ENCODE measurements around the gene CDC25A. TPM values are rescaled to one million over a fixed set of nuclear protein-coding genes. Genes with fewer than 3 reads are reported as not detected.

CDC25A gene
- total and polyA plus RNA-seq, 2 of the 8 experiments (the other 6 are each of a cell fraction or from before 2014, with no cell fraction given) = 20.7 to 62.1 TPM

- TF ChIP-seq, protein P1, sequence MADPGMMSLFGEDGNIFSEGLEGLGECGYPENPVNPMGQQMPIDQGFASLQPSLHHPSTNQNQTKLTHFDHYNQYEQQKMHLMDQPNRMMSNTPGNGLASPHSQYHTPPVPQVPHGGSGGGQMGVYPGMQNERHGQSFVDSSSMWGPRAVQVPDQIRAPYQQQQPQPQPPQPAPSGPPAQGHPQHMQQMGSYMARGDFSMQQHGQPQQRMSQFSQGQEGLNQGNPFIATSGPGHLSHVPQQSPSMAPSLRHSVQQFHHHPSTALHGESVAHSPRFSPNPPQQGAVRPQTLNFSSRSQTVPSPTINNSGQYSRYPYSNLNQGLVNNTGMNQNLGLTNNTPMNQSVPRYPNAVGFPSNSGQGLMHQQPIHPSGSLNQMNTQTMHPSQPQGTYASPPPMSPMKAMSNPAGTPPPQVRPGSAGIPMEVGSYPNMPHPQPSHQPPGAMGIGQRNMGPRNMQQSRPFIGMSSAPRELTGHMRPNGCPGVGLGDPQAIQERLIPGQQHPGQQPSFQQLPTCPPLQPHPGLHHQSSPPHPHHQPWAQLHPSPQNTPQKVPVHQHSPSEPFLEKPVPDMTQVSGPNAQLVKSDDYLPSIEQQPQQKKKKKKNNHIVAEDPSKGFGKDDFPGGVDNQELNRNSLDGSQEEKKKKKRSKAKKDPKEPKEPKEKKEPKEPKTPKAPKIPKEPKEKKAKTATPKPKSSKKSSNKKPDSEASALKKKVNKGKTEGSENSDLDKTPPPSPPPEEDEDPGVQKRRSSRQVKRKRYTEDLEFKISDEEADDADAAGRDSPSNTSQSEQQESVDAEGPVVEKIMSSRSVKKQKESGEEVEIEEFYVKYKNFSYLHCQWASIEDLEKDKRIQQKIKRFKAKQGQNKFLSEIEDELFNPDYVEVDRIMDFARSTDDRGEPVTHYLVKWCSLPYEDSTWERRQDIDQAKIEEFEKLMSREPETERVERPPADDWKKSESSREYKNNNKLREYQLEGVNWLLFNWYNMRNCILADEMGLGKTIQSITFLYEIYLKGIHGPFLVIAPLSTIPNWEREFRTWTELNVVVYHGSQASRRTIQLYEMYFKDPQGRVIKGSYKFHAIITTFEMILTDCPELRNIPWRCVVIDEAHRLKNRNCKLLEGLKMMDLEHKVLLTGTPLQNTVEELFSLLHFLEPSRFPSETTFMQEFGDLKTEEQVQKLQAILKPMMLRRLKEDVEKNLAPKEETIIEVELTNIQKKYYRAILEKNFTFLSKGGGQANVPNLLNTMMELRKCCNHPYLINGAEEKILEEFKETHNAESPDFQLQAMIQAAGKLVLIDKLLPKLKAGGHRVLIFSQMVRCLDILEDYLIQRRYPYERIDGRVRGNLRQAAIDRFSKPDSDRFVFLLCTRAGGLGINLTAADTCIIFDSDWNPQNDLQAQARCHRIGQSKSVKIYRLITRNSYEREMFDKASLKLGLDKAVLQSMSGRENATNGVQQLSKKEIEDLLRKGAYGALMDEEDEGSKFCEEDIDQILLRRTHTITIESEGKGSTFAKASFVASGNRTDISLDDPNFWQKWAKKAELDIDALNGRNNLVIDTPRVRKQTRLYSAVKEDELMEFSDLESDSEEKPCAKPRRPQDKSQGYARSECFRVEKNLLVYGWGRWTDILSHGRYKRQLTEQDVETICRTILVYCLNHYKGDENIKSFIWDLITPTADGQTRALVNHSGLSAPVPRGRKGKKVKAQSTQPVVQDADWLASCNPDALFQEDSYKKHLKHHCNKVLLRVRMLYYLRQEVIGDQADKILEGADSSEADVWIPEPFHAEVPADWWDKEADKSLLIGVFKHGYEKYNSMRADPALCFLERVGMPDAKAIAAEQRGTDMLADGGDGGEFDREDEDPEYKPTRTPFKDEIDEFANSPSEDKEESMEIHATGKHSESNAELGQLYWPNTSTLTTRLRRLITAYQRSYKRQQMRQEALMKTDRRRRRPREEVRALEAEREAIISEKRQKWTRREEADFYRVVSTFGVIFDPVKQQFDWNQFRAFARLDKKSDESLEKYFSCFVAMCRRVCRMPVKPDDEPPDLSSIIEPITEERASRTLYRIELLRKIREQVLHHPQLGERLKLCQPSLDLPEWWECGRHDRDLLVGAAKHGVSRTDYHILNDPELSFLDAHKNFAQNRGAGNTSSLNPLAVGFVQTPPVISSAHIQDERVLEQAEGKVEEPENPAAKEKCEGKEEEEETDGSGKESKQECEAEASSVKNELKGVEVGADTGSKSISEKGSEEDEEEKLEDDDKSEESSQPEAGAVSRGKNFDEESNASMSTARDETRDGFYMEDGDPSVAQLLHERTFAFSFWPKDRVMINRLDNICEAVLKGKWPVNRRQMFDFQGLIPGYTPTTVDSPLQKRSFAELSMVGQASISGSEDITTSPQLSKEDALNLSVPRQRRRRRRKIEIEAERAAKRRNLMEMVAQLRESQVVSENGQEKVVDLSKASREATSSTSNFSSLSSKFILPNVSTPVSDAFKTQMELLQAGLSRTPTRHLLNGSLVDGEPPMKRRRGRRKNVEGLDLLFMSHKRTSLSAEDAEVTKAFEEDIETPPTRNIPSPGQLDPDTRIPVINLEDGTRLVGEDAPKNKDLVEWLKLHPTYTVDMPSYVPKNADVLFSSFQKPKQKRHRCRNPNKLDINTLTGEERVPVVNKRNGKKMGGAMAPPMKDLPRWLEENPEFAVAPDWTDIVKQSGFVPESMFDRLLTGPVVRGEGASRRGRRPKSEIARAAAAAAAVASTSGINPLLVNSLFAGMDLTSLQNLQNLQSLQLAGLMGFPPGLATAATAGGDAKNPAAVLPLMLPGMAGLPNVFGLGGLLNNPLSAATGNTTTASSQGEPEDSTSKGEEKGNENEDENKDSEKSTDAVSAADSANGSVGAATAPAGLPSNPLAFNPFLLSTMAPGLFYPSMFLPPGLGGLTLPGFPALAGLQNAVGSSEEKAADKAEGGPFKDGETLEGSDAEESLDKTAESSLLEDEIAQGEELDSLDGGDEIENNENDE (IDR thresholded peaks at IDR 0.05; ENCODE audit: insufficient replicate concordance, low read length) = no peak
- TF ChIP-seq SP2 (IDR thresholded peaks at IDR 0.05; ENCODE audit: low read length) (no peak), SUZ12 (IDR thresholded peaks at IDR 0.05; ENCODE audit: low read length) (no peak), RNF2 (IDR thresholded peaks at IDR 0.05; ENCODE audit: borderline replicate concordance, low read depth, low read length, missing control alignments, poor library complexity, severe bottlenecking) (no peak), CHD2 (IDR thresholded peaks at IDR 0.05; ENCODE audit: low read length) (no peak)
These were observed 68.6 kb downstream of the CDC25A start (continued) for GRCh38 chr3:48119505-48120193.

Data from H1 (cell line).